HepG2 (cell line): Measurements from ENCODE around the gene CTRB2. TPM values are rescaled to one million over a fixed set of nuclear protein-coding genes. Genes with fewer than 3 reads are reported as not detected.

ENCODE experiments used
- ATF4 ChIP-seq, 2 experiments: fragments of 450-650 bp in 1 of 2; sonication (generic) in 1 of 2; formaldehyde crosslinking; IDR thresholded peaks; 2 replicates each; pipeline versions ENCODE4 v1.5.0 to v1.8.0; 2020 to 2022; ENCODE audit warnings: mild to moderate bottlenecking in 1 of 2, missing genetic modification reagents in 1 of 2
- ATF7-NPFF ChIP-seq: sonication (generic); formaldehyde crosslinking; IDR thresholded peaks from 2 replicates; pipeline ENCODE4 v1.8.1; 2023; ENCODE audit warnings: mild to moderate bottlenecking, low read depth, missing genetic modification reagents, moderate library complexity
- BRD4 ChIP-seq: sonication (generic); formaldehyde crosslinking; IDR thresholded peaks from 2 replicates; pipeline ENCODE4 v1.4.0; 2020; ENCODE audit warnings: missing genetic modification reagents
- CC2D1A ChIP-seq: sonication (generic); formaldehyde crosslinking; IDR thresholded peaks from 2 replicates; pipeline ENCODE4 v1.8.1; 2023; ENCODE audit warnings: mild to moderate bottlenecking, missing genetic modification reagents
- ETV6 ChIP-seq: sonication (generic); formaldehyde crosslinking; conservative IDR thresholded peaks from 2 replicates; pipeline ENCODE4 v1.4.0; 2020; ENCODE audit warnings: missing genetic modification reagents
- GATA4 ChIP-seq: sonication (generic); IDR thresholded peaks from 2 replicates; pipeline ENCODE4 v1.6.1; 2016; ENCODE audit warnings: antibody characterized with exemption, low read depth, borderline replicate concordance
- MED1 ChIP-seq: sonication (generic); formaldehyde crosslinking; IDR thresholded peaks from 2 replicates; pipeline ENCODE4 v1.4.0; 2020; ENCODE audit warnings: missing genetic modification reagents
- NFIC ChIP-seq: IDR thresholded peaks from 2 replicates; pipeline ENCODE4 v1.6.1; 2012; ENCODE audit warnings: mild to moderate bottlenecking, low read length, inconsistent platforms
- POLR2AphosphoS5 ChIP-seq: IDR thresholded peaks from 2 replicates; pipeline ENCODE4 v1.6.1; 2012; ENCODE audit warnings: low read depth, low read length
- PREB ChIP-seq: sonication (generic); formaldehyde crosslinking; IDR thresholded peaks from 2 replicates; pipeline ENCODE4 v1.4.0; 2020; ENCODE audit warnings: missing genetic modification reagents
- RELA ChIP-seq: sonication (generic); formaldehyde crosslinking; IDR thresholded peaks from 2 replicates; pipeline ENCODE4 v1.4.0; 2020; ENCODE audit warnings: missing genetic modification reagents
- SETDB1 ChIP-seq: sonication (generic); formaldehyde crosslinking; IDR thresholded peaks from 2 replicates; pipeline ENCODE4 v1.5.1; 2020; ENCODE audit warnings: missing genetic modification reagents, mild to moderate bottlenecking, borderline replicate concordance
- SMAD9 ChIP-seq: sonication (generic); formaldehyde crosslinking; IDR thresholded peaks from 2 replicates; pipeline ENCODE4 v1.5.1; 2020; ENCODE audit warnings: mild to moderate bottlenecking, missing genetic modification reagents
- SP2 ChIP-seq: sonication (generic); formaldehyde crosslinking; IDR thresholded peaks from 2 replicates; pipeline ENCODE4 v1.5.1; 2020; ENCODE audit warnings: mild to moderate bottlenecking, missing genetic modification reagents
- SUZ12 ChIP-seq: fragments of 150-350 bp; IDR thresholded peaks from 2 replicates; pipeline ENCODE4 v1.6.1; 2014; ENCODE audit warnings: low read depth, low read length
- TBX2 ChIP-seq: sonication (generic); formaldehyde crosslinking; IDR thresholded peaks from 2 replicates; pipeline ENCODE4 v1.5.0; 2020; ENCODE audit warnings: missing genetic modification reagents, mild to moderate bottlenecking, borderline replicate concordance
- YY1 ChIP-seq: IDR thresholded peaks from 2 replicates; pipeline ENCODE4 v1.6.1; 2011; ENCODE audit warnings: low read length, low read depth, moderate library complexity, mild to moderate bottlenecking; ENCODE audit not compliant: insufficient read depth, insufficient replicate concordance
- ZBTB7A ChIP-seq: sonication (generic); formaldehyde crosslinking; IDR thresholded peaks from 2 replicates; pipeline ENCODE4 v1.8.0; 2022; ENCODE audit warnings: mild to moderate bottlenecking, missing genetic modification reagents
- ZFP36L2 ChIP-seq: sonication (generic); formaldehyde crosslinking; IDR thresholded peaks from 2 replicates; pipeline ENCODE4 v1.4.0; 2020; ENCODE audit warnings: missing genetic modification reagents
- ZNF251 ChIP-seq: sonication (generic); formaldehyde crosslinking; IDR thresholded peaks from 2 replicates; pipeline ENCODE4 v1.9.0; 2021; ENCODE audit warnings: mild to moderate bottlenecking, missing genetic modification reagents
- ZNF460 ChIP-seq: sonication (generic); formaldehyde crosslinking; IDR thresholded peaks from 2 replicates; pipeline ENCODE4 v1.5.1; 2020; ENCODE audit warnings: missing genetic modification reagents, mild to moderate bottlenecking, borderline replicate concordance
- ZNF501 ChIP-seq: sonication (generic); formaldehyde crosslinking; IDR thresholded peaks from 2 replicates; pipeline ENCODE4 v1.5.1; 2020; ENCODE audit warnings: mild to moderate bottlenecking, moderate library complexity, missing genetic modification reagents
- ZNF556 ChIP-seq: sonication (generic); formaldehyde crosslinking; IDR thresholded peaks from 2 replicates; pipeline ENCODE4 v1.4.0; 2020; ENCODE audit warnings: mild to moderate bottlenecking, missing genetic modification reagents, borderline replicate concordance
- ZNF644 ChIP-seq: IDR thresholded peaks from 2 replicates; pipeline ENCODE4 v1.6.1; 2016; ENCODE audit warnings: low read depth
- polyA plus RNA-seq, 8 experiments: library from polyadenylated mRNA; depleted of rRNA in 3 of 8; stranded (reverse) in 7 of 8; unstranded in 1 of 8; fragments of >200 nt; fragmentation: Illumina TruSeq in 4 of 8; extraction: Trizol in 4 of 8; gene quantifications; 2 replicates each; pipeline versions ENCODE4 v1.2.1 to v1.2.3, GENCODE V29; 2011 to 2016; ENCODE audit warnings: low read depth in 4 of 8, missing spikeins in 1 of 8, mixed read lengths in 1 of 8; ENCODE audit not compliant: insufficient read depth in 1 of 8
- total RNA-seq, 5 experiments: library from RNA; depleted of rRNA; stranded (reverse); fragments of >200 nt; fragmentation: Illumina TruSeq; extraction: Trizol; gene quantifications; 2 replicates each; pipeline ENCODE4 v1.2.3, GENCODE V29; 2016; ENCODE audit warnings: low read depth in 1 of 5
- TF ChIP-seq, protein P1 (sequence below): sonication (generic); formaldehyde crosslinking; IDR thresholded peaks from 2 replicates; pipeline ENCODE4 v1.8.0; 2022; ENCODE audit warnings: mild to moderate bottlenecking, missing genetic modification reagents; ENCODE audit not compliant: insufficient replicate concordance
- TF ChIP-seq, protein P2 (sequence below): sonication (generic); formaldehyde crosslinking; conservative IDR thresholded peaks from 2 replicates; pipeline ENCODE4 v1.4.0; 2020; ENCODE audit warnings: missing genetic modification reagents

CTRB2 gene
- total and polyA plus RNA-seq, 2 of the 13 experiments (the other 11 are each of a cell fraction or from before 2014, with no cell fraction given) = 0.13 TPM; not detected in 1

- TF ChIP-seq CC2D1A (no peak), ZNF251 (no peak), YY1 (no peak), SP2 (CRISPR knock-in tag) (no peak), ZNF644 (no peak), ETV6 (no peak), RELA (no peak), SUZ12 (no peak), ATF4 (CRISPR knock-in tag; IDR thresholded peaks at IDR 0.05) (no peak), ZBTB7A (CRISPR knock-in tag) (no peak), PREB (CRISPR knock-in tag) (no peak), GATA4 (no peak), NFIC (no peak), ATF7-NPFF (0 out of 2 replicates have a peak, but pooled peaks have one; percentile 13), ZFP36L2 (CRISPR knock-in tag) (no peak), MED1 (CRISPR knock-in tag) (no peak), ZNF501 (CRISPR knock-in tag) (peak; percentile 78; the same call in 1 of the 2 replicates), TBX2 (CRISPR knock-in tag) (peak; percentile 26; the same call in 1 of the 2 replicates), ZNF460 (no peak), SMAD9 (no peak), BRD4 (CRISPR knock-in tag) (no peak), ZNF556 (CRISPR knock-in tag) (no peak), POLR2AphosphoS5 (peak; percentile 26; the same call in 1 of the 2 replicates), SETDB1 (CRISPR knock-in tag) (no peak)
- TF ChIP-seq, protein P1, sequence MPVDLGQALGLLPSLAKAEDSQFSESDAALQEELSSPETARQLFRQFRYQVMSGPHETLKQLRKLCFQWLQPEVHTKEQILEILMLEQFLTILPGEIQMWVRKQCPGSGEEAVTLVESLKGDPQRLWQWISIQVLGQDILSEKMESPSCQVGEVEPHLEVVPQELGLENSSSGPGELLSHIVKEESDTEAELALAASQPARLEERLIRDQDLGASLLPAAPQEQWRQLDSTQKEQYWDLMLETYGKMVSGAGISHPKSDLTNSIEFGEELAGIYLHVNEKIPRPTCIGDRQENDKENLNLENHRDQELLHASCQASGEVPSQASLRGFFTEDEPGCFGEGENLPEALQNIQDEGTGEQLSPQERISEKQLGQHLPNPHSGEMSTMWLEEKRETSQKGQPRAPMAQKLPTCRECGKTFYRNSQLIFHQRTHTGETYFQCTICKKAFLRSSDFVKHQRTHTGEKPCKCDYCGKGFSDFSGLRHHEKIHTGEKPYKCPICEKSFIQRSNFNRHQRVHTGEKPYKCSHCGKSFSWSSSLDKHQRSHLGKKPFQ = no peak
- TF ChIP-seq, protein P2, sequence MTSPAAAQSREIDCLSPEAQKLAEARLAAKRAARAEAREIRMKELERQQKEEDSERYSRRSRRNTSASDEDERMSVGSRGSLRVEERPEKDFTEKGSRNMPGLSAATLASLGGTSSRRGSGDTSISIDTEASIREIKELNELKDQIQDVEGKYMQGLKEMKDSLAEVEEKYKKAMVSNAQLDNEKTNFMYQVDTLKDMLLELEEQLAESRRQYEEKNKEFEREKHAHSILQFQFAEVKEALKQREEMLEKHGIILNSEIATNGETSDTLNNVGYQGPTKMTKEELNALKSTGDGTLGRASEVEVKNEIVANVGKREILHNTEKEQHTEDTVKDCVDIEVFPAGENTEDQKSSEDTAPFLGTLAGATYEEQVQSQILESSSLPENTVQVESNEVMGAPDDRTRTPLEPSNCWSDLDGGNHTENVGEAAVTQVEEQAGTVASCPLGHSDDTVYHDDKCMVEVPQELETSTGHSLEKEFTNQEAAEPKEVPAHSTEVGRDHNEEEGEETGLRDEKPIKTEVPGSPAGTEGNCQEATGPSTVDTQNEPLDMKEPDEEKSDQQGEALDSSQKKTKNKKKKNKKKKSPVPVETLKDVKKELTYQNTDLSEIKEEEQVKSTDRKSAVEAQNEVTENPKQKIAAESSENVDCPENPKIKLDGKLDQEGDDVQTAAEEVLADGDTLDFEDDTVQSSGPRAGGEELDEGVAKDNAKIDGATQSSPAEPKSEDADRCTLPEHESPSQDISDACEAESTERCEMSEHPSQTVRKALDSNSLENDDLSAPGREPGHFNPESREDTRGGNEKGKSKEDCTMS (CRISPR knock-in tag) = no peak
These were observed 45.3 kb upstream of the CTRB2 start (continued) for GRCh38 chr16:75252049-75252864.
